SU-DHL-6 (cell line): ENCODE measurements around the gene DNASE1.

ENCODE experiments used
- EZH2phosphoT487 ChIP-seq: fragments of 200-600 bp; sonication (generic), shearing (Covaris generic); conservative IDR thresholded peaks from 2 replicates; pipeline ENCODE4 v1.6.1; 2018; ENCODE audit warnings: mild to moderate bottlenecking, antibody characterized with exemption, low read length, moderate library complexity, mixed read lengths
- TF ChIP-seq, protein P1 (sequence below): fragments of 200-600 bp; sonication (generic); IDR thresholded peaks from one replicate; pipeline ENCODE4 v1.5.1; 2017; ENCODE audit warnings: antibody characterized with exemption, mild to moderate bottlenecking, low read length, moderate library complexity; ENCODE audit not compliant: insufficient read depth, poor library complexity, severe bottlenecking

DNA sequence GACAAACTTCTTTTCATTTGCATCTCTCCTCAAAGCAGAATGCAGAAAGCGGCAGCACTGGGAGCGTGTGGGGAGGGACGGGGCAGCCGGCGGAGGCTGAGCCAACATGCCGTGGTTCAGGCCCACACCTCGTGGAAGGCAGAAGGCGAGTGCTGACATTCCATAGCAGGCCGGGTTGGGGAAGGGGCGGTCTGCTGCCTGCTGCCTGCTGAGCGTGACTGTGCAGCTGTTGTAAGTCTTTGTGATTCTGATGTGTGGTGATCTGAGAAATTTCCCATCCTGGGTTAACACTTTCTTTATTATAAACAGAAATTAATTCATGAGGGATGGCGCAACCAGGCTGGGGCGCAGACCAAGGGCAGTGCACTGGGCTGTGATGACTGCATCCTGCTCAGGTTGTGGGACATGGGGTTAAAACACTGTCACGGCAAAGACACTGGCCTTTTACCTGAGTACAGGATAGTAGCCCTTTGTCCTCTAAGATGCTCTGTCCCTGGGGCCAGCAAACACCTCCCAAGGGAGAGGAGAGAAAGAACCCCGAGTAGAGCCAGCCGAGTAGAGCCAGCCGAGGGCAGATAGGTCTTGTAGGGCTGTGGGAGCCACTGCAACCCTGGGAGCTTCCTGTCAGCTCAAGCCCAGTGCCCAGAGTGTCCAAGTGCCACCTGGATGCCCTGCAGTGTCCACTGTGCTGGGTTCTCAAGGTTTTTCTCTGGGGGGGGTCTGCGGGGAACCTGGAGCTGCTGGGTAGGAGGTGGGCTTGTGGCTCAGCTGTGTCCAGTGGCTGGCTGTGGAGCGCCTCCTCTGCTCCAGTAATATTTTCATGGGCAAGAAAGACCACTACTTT lies 8.8 kb upstream of the DNASE1 start:
- TF ChIP-seq, protein P1, sequence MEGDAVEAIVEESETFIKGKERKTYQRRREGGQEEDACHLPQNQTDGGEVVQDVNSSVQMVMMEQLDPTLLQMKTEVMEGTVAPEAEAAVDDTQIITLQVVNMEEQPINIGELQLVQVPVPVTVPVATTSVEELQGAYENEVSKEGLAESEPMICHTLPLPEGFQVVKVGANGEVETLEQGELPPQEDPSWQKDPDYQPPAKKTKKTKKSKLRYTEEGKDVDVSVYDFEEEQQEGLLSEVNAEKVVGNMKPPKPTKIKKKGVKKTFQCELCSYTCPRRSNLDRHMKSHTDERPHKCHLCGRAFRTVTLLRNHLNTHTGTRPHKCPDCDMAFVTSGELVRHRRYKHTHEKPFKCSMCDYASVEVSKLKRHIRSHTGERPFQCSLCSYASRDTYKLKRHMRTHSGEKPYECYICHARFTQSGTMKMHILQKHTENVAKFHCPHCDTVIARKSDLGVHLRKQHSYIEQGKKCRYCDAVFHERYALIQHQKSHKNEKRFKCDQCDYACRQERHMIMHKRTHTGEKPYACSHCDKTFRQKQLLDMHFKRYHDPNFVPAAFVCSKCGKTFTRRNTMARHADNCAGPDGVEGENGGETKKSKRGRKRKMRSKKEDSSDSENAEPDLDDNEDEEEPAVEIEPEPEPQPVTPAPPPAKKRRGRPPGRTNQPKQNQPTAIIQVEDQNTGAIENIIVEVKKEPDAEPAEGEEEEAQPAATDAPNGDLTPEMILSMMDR, result no peak
- no peak for TF ChIP-seq EZH2phosphoT487
